ENCODE measurements around the gene SLX4IP.

Gene SLX4IP

DNA sequence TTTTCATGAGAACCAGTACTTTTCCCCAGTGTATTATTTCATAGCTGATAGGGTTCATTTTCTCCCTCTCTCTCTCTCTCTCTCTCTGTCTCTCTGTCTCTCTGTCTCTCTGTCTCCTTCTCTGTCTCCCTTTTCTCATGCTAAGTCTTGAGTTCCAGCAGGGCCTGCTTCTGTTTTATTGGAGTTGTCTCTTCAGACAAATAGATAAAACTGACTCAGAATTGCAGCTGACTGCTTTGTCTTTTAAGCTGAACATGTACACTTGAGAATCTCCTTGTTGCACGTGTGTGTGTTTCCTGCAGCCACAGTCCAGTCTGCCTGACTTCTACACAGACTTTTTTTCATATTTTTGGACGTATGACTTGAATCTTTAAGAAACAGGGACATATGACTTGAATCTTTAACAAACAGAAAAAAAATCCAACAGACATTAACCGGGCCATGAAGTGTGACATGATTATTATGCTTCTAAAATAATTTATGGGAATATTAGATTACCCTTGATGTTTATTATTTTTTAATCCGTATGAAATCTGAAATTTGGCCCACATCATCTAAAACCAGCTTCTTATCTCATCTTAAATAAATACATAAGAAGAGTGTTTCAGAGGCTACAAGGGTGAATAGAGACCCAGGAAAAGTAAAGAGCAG lies 167.2 kb downstream of the SLX4IP start:
- no peak for TF ChIP-seq CTCF (IDR thresholded peaks at IDR 0.05; ENCODE audit: low read depth, low read length)
- H3K4me3 ChIP-seq (replicated peaks in 1 of 2; ENCODE audit: low read depth in 2 of 2, low read length in 2 of 2): no peak overlapping the region
- peak in 1 of 2 donors; percentile 62 for DNase-seq (ENCODE audit: low read depth in 2 of 2)

GRCh38 chr20:10603378-10603777 lies 168.3 kb downstream of the SLX4IP start:
- no peak for TF ChIP-seq CTCF (IDR thresholded peaks at IDR 0.05; ENCODE audit: low read depth, low read length)
- H3K4me3 ChIP-seq (replicated peaks in 1 of 2; ENCODE audit: low read depth in 2 of 2, low read length in 2 of 2): no peak overlapping the region
- no peak for DNase-seq (ENCODE audit: low read depth in 2 of 2)

GRCh38 chr20:10603971-10604864 lies 169.1 kb downstream of the SLX4IP start:
- no peak for TF ChIP-seq CTCF (IDR thresholded peaks at IDR 0.05; ENCODE audit: low read depth, low read length)
- DNase-seq (ENCODE audit: low read depth in 2 of 2): peak; percentile 89 to 94
- peak overlapping the region in 1 of 2 donors; percentile 22 for H3K4me3 ChIP-seq (replicated peaks in 1 of 2; ENCODE audit: low read depth in 2 of 2, low read length in 2 of 2)

GRCh38 chr20:10604865-10605440 lies 169.8 kb downstream of the SLX4IP start:
- no peak for DNase-seq (ENCODE audit: low read depth in 2 of 2)
- no peak overlapping the region for H3K4me3 ChIP-seq (replicated peaks in 1 of 2; ENCODE audit: low read depth in 2 of 2, low read length in 2 of 2)
- no peak for TF ChIP-seq CTCF (IDR thresholded peaks at IDR 0.05; ENCODE audit: low read depth, low read length)

GRCh38 chr20:10605547-10606195 lies 170.6 kb downstream of the SLX4IP start:
- DNase-seq (ENCODE audit: low read depth in 2 of 2): no peak
- H3K4me3 ChIP-seq (replicated peaks in 1 of 2; ENCODE audit: low read depth in 2 of 2, low read length in 2 of 2): no peak overlapping the region

More at GRCh38 chr20:10605547-10606195, 170.6 kb downstream of the SLX4IP start:
- TF ChIP-seq CTCF (IDR thresholded peaks at IDR 0.05; ENCODE audit: low read depth, low read length): no peak

Data from cardiac fibroblast (primary cell).